Measurements from ENCODE around the gene EIF2S2. TPM values are rescaled to one million over a fixed set of nuclear protein-coding genes. Genes with fewer than 3 reads are reported as not detected.

The EIF2S2 gene
- total and polyA plus RNA-seq, 4 donors: 30.8 to 37.9 (median 31.5) TPM

- no peaks in the 10 kb centered on the region for H3K27me3 ChIP-seq (ENCODE audit: control insufficient read depth in 4 of 4, insufficient read depth in 4 of 4, low read length in 3 of 4)
- H3K9me3 ChIP-seq (ENCODE audit: control insufficient read depth in 4 of 4, low read length in 3 of 4): no peaks in the 10 kb centered on the region
- TF ChIP-seq SP1 (IDR thresholded peaks at IDR 0.05) (no peak), MAX (IDR thresholded peaks at IDR 0.05) (no peak), HNF4G (IDR thresholded peaks at IDR 0.05) (no peak), HNF4A (conservative IDR thresholded peaks at IDR 0.05) (no peak), EGR1 (IDR thresholded peaks at IDR 0.05; ENCODE audit: low read depth in 2 of 2) (no peak), GABPA (IDR thresholded peaks at IDR 0.05 in 1 of 2, conservative IDR thresholded peaks at IDR 0.05 in 1 of 2) (no peak), REST (IDR thresholded peaks at IDR 0.05) (no peak), ATF3 (IDR thresholded peaks at IDR 0.05) (no peak), ZBTB33 (IDR thresholded peaks at IDR 0.05) (no peak), CTCF (IDR thresholded peaks at IDR 0.05; ENCODE audit: low read depth, low read length, missing input control) (no peak)
- no peak overlapping the region for H3K9ac ChIP-seq (ENCODE audit: low read depth in 1 of 2, low read length in 2 of 2)
- H3K27ac ChIP-seq (ENCODE audit: low read depth in 1 of 2, low read length in 2 of 2): no peak overlapping the region
- no peak for DNase-seq (ENCODE audit: low spot score)
- no peak overlapping the region for H3K4me3 ChIP-seq (ENCODE audit: low read depth in 1 of 3, low read length in 3 of 3)
- WGBS: 89% methylated on average over 9 of the region's 9 CpGs
- H3K36me3 ChIP-seq (ENCODE audit: control insufficient read depth in 4 of 4, insufficient read depth in 3 of 4, low read depth in 1 of 4, low read length in 3 of 4): peaks cover 28 to 86% (median 66%) of the 10 kb centered on the region in 4 donors
- no peaks in the 10 kb centered on the region for H3K4me1 ChIP-seq (ENCODE audit: control insufficient read depth in 4 of 4, insufficient read depth in 4 of 4, low read length in 3 of 4)
These were observed 15.2 kb downstream of the EIF2S2 start for GRCh38 chr20:34096699-34097444.

- DNase-seq (ENCODE audit: low spot score): no peak
- Histone ChIP-seq H3K9me3 (ENCODE audit: control insufficient read depth in 4 of 4, low read length in 3 of 4) (no peaks in the 10 kb centered on the region), H3K9ac (ENCODE audit: low read depth in 1 of 2, low read length in 2 of 2) (no peak overlapping the region), H3K36me3 (ENCODE audit: control insufficient read depth in 4 of 4, insufficient read depth in 3 of 4, low read depth in 1 of 4, low read length in 3 of 4) (peaks cover 28 to 81% (median 66%) of the 10 kb centered on the region in 4 donors), H3K27me3 (ENCODE audit: control insufficient read depth in 4 of 4, insufficient read depth in 4 of 4, low read length in 3 of 4) (no peaks in the 10 kb centered on the region), H3K4me1 (ENCODE audit: control insufficient read depth in 4 of 4, insufficient read depth in 4 of 4, low read length in 3 of 4) (no peaks in the 10 kb centered on the region), H3K27ac (ENCODE audit: low read depth in 1 of 2, low read length in 2 of 2) (no peak overlapping the region), H3K4me3 (ENCODE audit: low read depth in 1 of 3, low read length in 3 of 3) (no peak overlapping the region)
- TF ChIP-seq JUND (IDR thresholded peaks at IDR 0.05) (no peak), FOXA1 (IDR thresholded peaks at IDR 0.05) (no peak), FOXA2 (IDR thresholded peaks at IDR 0.05) (no peak), HNF4A (conservative IDR thresholded peaks at IDR 0.05) (no peak), ZBTB33 (IDR thresholded peaks at IDR 0.05) (no peak), GABPA (IDR thresholded peaks at IDR 0.05 in 1 of 2, conservative IDR thresholded peaks at IDR 0.05 in 1 of 2) (no peak), CTCF (IDR thresholded peaks at IDR 0.05; ENCODE audit: low read depth, low read length, missing input control) (no peak), EGR1 (IDR thresholded peaks at IDR 0.05; ENCODE audit: low read depth in 2 of 2) (no peak), RAD21 (IDR thresholded peaks at IDR 0.05) (no peak), MAX (IDR thresholded peaks at IDR 0.05) (no peak), RXRA (IDR thresholded peaks at IDR 0.05) (no peak), HNF4G (IDR thresholded peaks at IDR 0.05) (no peak), YY1 (IDR thresholded peaks at IDR 0.05) (no peak), SP1 (IDR thresholded peaks at IDR 0.05) (no peak), ATF3 (IDR thresholded peaks at IDR 0.05) (no peak), TAF1 (conservative IDR thresholded peaks at IDR 0.05) (no peak)
These were observed 16.2 kb downstream of the EIF2S2 start for GRCh38 chr20:34095825-34096224.

Measured in liver (tissue), 9 donors.